DMS79 (cell line): Measurements from ENCODE around the gene CPPED1.

Source experiments
- DNase-seq: peaks from one replicate; lab custom pipeline; 2025; lab: John Stamatoyannopoulos, UW

Gene CPPED1

GRCh38 chr16:12737563-12737962, 66.1 kb downstream of the CPPED1 start:
- no peak for DNase-seq

GRCh38 chr16:12735805-12736204, 67.9 kb downstream of the CPPED1 start:
- DNase-seq = no peak

- no peak for DNase-seq
Observed at GRCh38 chr16:12732600-12732999, 71.1 kb downstream of the CPPED1 start.

- DNase-seq = no peak
Observed at GRCh38 chr16:12729448-12729847, 74.2 kb downstream of the CPPED1 start.

- no peak for DNase-seq
Observed at GRCh38 chr16:12728469-12728868, 75.2 kb downstream of the CPPED1 start.

- no peak for DNase-seq
Observed at GRCh38 chr16:12724226-12724625, 79.5 kb downstream of the CPPED1 start.

- no peak for DNase-seq
Observed at GRCh38 chr16:12723681-12724080, 80.0 kb downstream of the CPPED1 start.

GRCh38 chr16:12721841-12722421, 81.8 kb downstream of the CPPED1 start:
- DNase-seq = no peak

GRCh38 chr16:12719972-12720371, 83.7 kb downstream of the CPPED1 start:
- DNase-seq = no peak

GRCh38 chr16:12716658-12717057, 87.0 kb downstream of the CPPED1 start:
- DNase-seq = no peak

GRCh38 chr16:12709807-12710206, 93.9 kb downstream of the CPPED1 start:
- DNase-seq = no peak

GRCh38 chr16:12708266-12708665, 95.4 kb downstream of the CPPED1 start:
- DNase-seq = no peak

- DNase-seq = no peak
Observed at GRCh38 chr16:12706628-12707027, 97.1 kb downstream of the CPPED1 start.

- no peak for DNase-seq
Observed at GRCh38 chr16:12704492-12705111, 99.1 kb downstream of the CPPED1 start.

GRCh38 chr16:12703935-12704334, 99.8 kb downstream of the CPPED1 start:
- DNase-seq = no peak

- DNase-seq = no peak
Observed at GRCh38 chr16:12700161-12700560, 103.5 kb downstream of the CPPED1 start.

GRCh38 chr16:12699161-12699560, 104.5 kb downstream of the CPPED1 start:
- no peak for DNase-seq

GRCh38 chr16:12697437-12697836, 106.2 kb downstream of the CPPED1 start:
- no peak for DNase-seq

- DNase-seq = no peak
Observed at GRCh38 chr16:12695454-12695853, 108.2 kb downstream of the CPPED1 start.

- no peak for DNase-seq
Observed at GRCh38 chr16:12690024-12690423, 113.7 kb downstream of the CPPED1 start.

GRCh38 chr16:12688951-12689850, 114.5 kb downstream of the CPPED1 start:
- no peak for DNase-seq

- no peak for DNase-seq
Observed at GRCh38 chr16:12685806-12686205, 117.9 kb downstream of the CPPED1 start.
